ENCODE measurements around the gene EPB41. TPM values are rescaled to one million over a fixed set of nuclear protein-coding genes. Genes with fewer than 3 reads are reported as not detected.

The EPB41 gene
- polyA plus RNA-seq, 2 of the 4 experiments (the other 2 are of a cell fraction): 4.9 to 12.8 TPM

GRCh38 chr1:29136391-29136915 is 222.1 kb downstream of the EPB41 start (continued):
- no peak for TF ChIP-seq PBX3 (IDR thresholded peaks at IDR 0.05)
- no peak for TF ChIP-seq ZC3H11A (IDR thresholded peaks at IDR 0.05)
- TF ChIP-seq BCL3 (IDR thresholded peaks at IDR 0.05): no peak
- no peak for TF ChIP-seq JUNB (IDR thresholded peaks at IDR 0.05)
- no peak for TF ChIP-seq EHF (CRISPR knock-in tag; IDR thresholded peaks at IDR 0.05)
- no peak for TF ChIP-seq MAFK (IDR thresholded peaks at IDR 0.05; ENCODE audit: partially characterized antibody)

GRCh38 chr1:29142714-29143113 is 228.3 kb downstream of the EPB41 start:
- WGBS (ENCODE audit: missing lambda C conversion rate): 79% methylated on average over 2 of the region's 2 CpGs
- ATAC-seq (no peak), DNase-seq (ENCODE audit: low read depth in 1 of 2, low spot score in 1 of 2) (no peak), FAIRE-seq (no peak)
- POLR2A ChIA-PET: no interaction called here
- TF ChIP-seq TP53 (CRISPR knock-in tag; IDR thresholded peaks at IDR 0.05): no peak
- H3K4me1 ChIP-seq: peaks cover 25% of the 10 kb centered on the region
- H3K9me3 ChIP-seq: no peaks in the 10 kb centered on the region
- H3K27ac ChIP-seq: no peak overlapping the region
- no peak overlapping the region for H3K4me2 ChIP-seq
- no peak overlapping the region for H3K4me3 ChIP-seq
- CTCF ChIA-PET: interaction anchor here (1.6 kb wide), 1 partner anchor 265 kb away, joined by 3 read pairs; no protein-coding TSS in a partner anchor

- ChIA-PET POLR2A (no interaction called here), CTCF (interaction anchor here (0.7 to 2.9 kb wide), 2 partner anchors 23 to 59 kb away, joined by 3 to 9 read pairs; no protein-coding TSS in a partner anchor)
- no peak overlapping the region for H3K4me2 ChIP-seq
- ATAC-seq (no peak), DNase-seq (ENCODE audit: low read depth in 1 of 2, low spot score in 1 of 2) (no peak), FAIRE-seq (no peak)
- TF ChIP-seq PHF8 (IDR thresholded peaks at IDR 0.05; ENCODE audit: borderline replicate concordance, low read depth): no peak
- no peak for TF ChIP-seq RFX5 (IDR thresholded peaks at IDR 0.05)
- TF ChIP-seq RCOR1 (IDR thresholded peaks at IDR 0.05; ENCODE audit: low read depth, low read length): no peak
- no peak for TF ChIP-seq ZNF302 (CRISPR knock-in tag; IDR thresholded peaks at IDR 0.05)
- TF ChIP-seq FOSL2 (IDR thresholded peaks at IDR 0.05): no peak
- TF ChIP-seq FOSL2 (CRISPR knock-in tag; IDR thresholded peaks at IDR 0.05): no peak
- no peak for TF ChIP-seq HMGXB4 (CRISPR knock-in tag; IDR thresholded peaks at IDR 0.05; ENCODE audit: borderline replicate concordance)
- TF ChIP-seq POLR2AphosphoS2 (conservative IDR thresholded peaks at IDR 0.05; ENCODE audit: low read length): no peak
- no peak for TF ChIP-seq TFCP2L1 (CRISPR knock-in tag; IDR thresholded peaks at IDR 0.05)
- no peak for TF ChIP-seq HOXB13 (CRISPR knock-in tag; IDR thresholded peaks at IDR 0.05; ENCODE audit: low read depth)
- no peak for TF ChIP-seq EHF (CRISPR knock-in tag; IDR thresholded peaks at IDR 0.05)
- 100% methylated on average over 1 of the region's 2 CpGs for WGBS (ENCODE audit: missing lambda C conversion rate)
- no peaks in the 10 kb centered on the region for H3K9me3 ChIP-seq
- H3K27ac ChIP-seq: peak overlapping the region in 1 of 2 experiments; percentile 89; a peak in 2 of 6 replicates
- no peak overlapping the region for H3K4me3 ChIP-seq
- peaks cover 25% of the 10 kb centered on the region for H3K4me1 ChIP-seq
These were observed 229.8 kb downstream of the EPB41 start for GRCh38 chr1:29144178-29144577.

All from A549 (cell line).